Heart left ventricle (tissue), 13 donors: ENCODE data around the gene MEST.

Source experiments
- CTCF ChIP-seq, 12 donors: fragments of 200-600 bp; sonication (generic) in 4 of 12; IDR thresholded peaks; one replicate each; pipeline versions ENCODE4 v1.5.0 to v1.8.0; 2018 to 2022; ENCODE audit warnings: antibody characterized with exemption in 12 of 12, mild to moderate bottlenecking in 5 of 12
- POLR2A ChIP-seq, 2 donors: fragments of 450-650 bp; IDR thresholded peaks; one replicate each; pipeline ENCODE4 v1.6.1; 2017; ENCODE audit warnings: antibody characterized with exemption in 2 of 2, mild to moderate bottlenecking in 2 of 2, moderate library complexity in 2 of 2
- donor health status: ischemic (EF 13 %, LVEDD 7.1; RV severe dilation, severe dysfunction).
- donor health status: DM: no; HTN: yes; CAD: no.
- donor health status: DM: no; HTN: no; CAD: no.
- donor health status: ischemic (EF 25% LVEDD 6.9; RV normal size, moderate dysfunction).
- donor health status: ischemic (EF 25% LVEDD 5.7; RV mildly dilated, moderate dysfunction).
- donor health status: ischemic (EF 35%, LVEDD 5.7; RV mildly dilated, moderate dysfunction).
- donor health status: nonischemic (EF 11% LVEDD 7.7; RV severe dilation, severe dysfunction).
- donor health status: DM: yes; HTN: yes; CAD: no.
- donor health status: PGD.
- donor health status: ischemic (EF 29% LVEDD 5.4; RV normal size, mild dysfunction).
- donor health status: nonischemic (EF 23%, LVEDD 6.1; RV moderate dilation, normal function).

- peak; percentile 34 to 63 (median 48) for TF ChIP-seq CTCF (IDR thresholded peaks at IDR 0.05)
- TF ChIP-seq POLR2A (IDR thresholded peaks at IDR 0.05), result no peak
Measured at GRCh38 chr7:130490888-130491804, 739 bp upstream of the MEST start.
